Pancreas (tissue), 10 donors: ENCODE measurements around the gene DIP2A. TPM values are rescaled to one million over a fixed set of nuclear protein-coding genes. Genes with fewer than 3 reads are reported as not detected.
"Not testable (repeated sequence)": the region's sequence is repeated elsewhere in the genome, so short reads cannot be mapped to it uniquely, and the experiment has no call there.

Experiments
- ATAC-seq, 4 donors: fragments of 200-7000 bp; cut with Tn5 transposase; one replicate each; pipeline versions ENCODE4 v1.8.0 to v1.9.1; 2020; ENCODE audit warnings: mild to moderate bottlenecking in 4 of 4, moderate library complexity in 4 of 4
- DNase-seq, 6 donors: peaks; one replicate each; pipeline ENCODE4 v3.0.0-alpha.2; 2020
- FAIRE-seq: peaks from 2 replicates; lab custom pipeline; 2012; peaks lifted over from hg19 to GRCh38; lab: Jason Lieb, UNC
- H3K27ac ChIP-seq, 4 donors: fragments of 200-600 bp; sonication (generic); 1 replicate in 3 of 4; 2 replicates in 1 of 4; pipeline versions ENCODE4 v1.5.0 to v1.8.0; 2020
- H3K27me3 ChIP-seq, 4 donors: fragments of 200-600 bp; one replicate each; pipeline ENCODE4 v1.8.0; 2021
- H3K36me3 ChIP-seq, 3 donors: fragments of 200-600 bp; sonication (generic) in 1 of 3; one replicate each; pipeline versions ENCODE4 v1.5.0 to v1.8.0; 2020 to 2021
- H3K4me1 ChIP-seq, 3 donors: fragments of 200-600 bp; one replicate each; pipeline ENCODE4 v1.8.0; 2021
- H3K4me3 ChIP-seq, 4 donors: fragments of 200-600 bp; sonication (generic) in 2 of 4; one replicate each; pipeline versions ENCODE4 v1.5.0 to v1.8.0; 2020 to 2021
- H3K9me3 ChIP-seq, 4 donors: fragments of 200-600 bp; one replicate each; pipeline ENCODE4 v1.8.0; 2021
- CTCF ChIP-seq, 4 donors: fragments of 200-600 bp; sonication (generic) in 3 of 4; IDR thresholded peaks; one replicate each; pipeline versions ENCODE4 v1.5.0 to v1.8.0; 2021; ENCODE audit warnings: antibody characterized with exemption in 4 of 4
- WGBS, 2 donors: extraction: QIAGEN DNeasy Blood & Tissue Kit; methylation state at CpG; one replicate each; pipeline ENCODE4 v1.1.7; 2013; 5-methylcytosine and 5-hydroxymethylcytosine counted together
- intact Hi-C, 3 donors: fragments of 100-400 bp; cut with DNase I; formaldehyde crosslinking; loops; one replicate each; pipeline versions ENCODE4 v1.11.1 to v1.14.2; 2022
- polyA plus RNA-seq, 2 donors: library from polyadenylated mRNA; stranded (reverse); fragments of 200-250 nt; gene quantifications; one replicate each; pipeline ENCODE4 v1.2.3, GENCODE V29; 2013
- total RNA-seq, 6 donors: library from RNA; stranded (reverse); fragmentation: NEBNext Ultra II Directional in 4 of 6; extraction: Animal tissue kit (Norgen Biotek cat#: 25700) in 4 of 6; gene quantifications; one replicate each; pipeline versions ENCODE4 v1.2.1 to v1.2.4, GENCODE V29; 2021 to 2023
- donor health status: healthy with polysubstance abuse.
- donor health status: DM: no; HTN: no; CAD: no; lungs with moderate emphysema.
- donor health status: DM: no; HTN: no; CAD: no.
- donor health status: control.
- donor health status: control.
- donor health status: Bipolar disorder and iron deficiency.
- donor health status: DM: yes; HTN: yes; CAD: no.
- donor health status: DM: no; HTN: no; CAD: no.
- donor health status: DM: no; HTN: no; CAD: no.
- donor health status: DM: yes; HTN: yes; CAD: no.

DIP2A gene
- total and polyA plus RNA-seq, 8 donors, result 12.1 to 28.7 (median 18.4) TPM

GRCh38 chr21:46569081-46569480 is 110.4 kb downstream of the DIP2A start:
- H3K27ac ChIP-seq, result no peak overlapping the region
- DNase-seq (no peak), ATAC-seq (no peak), FAIRE-seq (no peak)
- H3K36me3 ChIP-seq, result peaks cover 0 to 37% (median 0%) of the 10 kb centered on the region in 3 donors
- 92 to 100% methylated on average over 1 of the region's 1 CpG for WGBS, 2 donors
- TF ChIP-seq CTCF (IDR thresholded peaks at IDR 0.05), result no peak
- intact Hi-C loops, result no loop called here
- no peaks in the 10 kb centered on the region for H3K4me1 ChIP-seq
- H3K27me3 ChIP-seq, result no peaks in the 10 kb centered on the region
- H3K9me3 ChIP-seq, result no peaks in the 10 kb centered on the region
- H3K4me3 ChIP-seq, result no peak overlapping the region

- Histone ChIP-seq H3K4me1 (no peaks in the 10 kb centered on the region), H3K27ac (no peak overlapping the region), H3K36me3 (peaks cover 0 to 37% (median 0%) of the 10 kb centered on the region in 3 donors), H3K9me3 (no peaks in the 10 kb centered on the region), H3K27me3 (no peaks in the 10 kb centered on the region), H3K4me3 (no peak overlapping the region)
- WGBS, 2 donors, result 65 to 77% methylated on average over 2 of the region's 2 CpGs
- no peak for DNase-seq
- ATAC-seq, result no peak
- TF ChIP-seq CTCF (IDR thresholded peaks at IDR 0.05), result no peak
- no peak for FAIRE-seq
- intact Hi-C loops, result no loop called here
These were observed 111.4 kb downstream of the DIP2A start for GRCh38 chr21:46570119-46570518.

GRCh38 chr21:46570631-46571030 is 111.9 kb downstream of the DIP2A start:
- Histone ChIP-seq H3K9me3 (no peaks in the 10 kb centered on the region), H3K27ac (no peak overlapping the region), H3K4me3 (no peak overlapping the region), H3K4me1 (no peaks in the 10 kb centered on the region), H3K36me3 (peaks cover 0 to 35% (median 0%) of the 10 kb centered on the region in 3 donors), H3K27me3 (no peaks in the 10 kb centered on the region)
- ATAC-seq (no peak), FAIRE-seq (no peak), DNase-seq (no peak)
- no peak for TF ChIP-seq CTCF (IDR thresholded peaks at IDR 0.05)
- intact Hi-C loops, result no loop called here

- H3K36me3 ChIP-seq, result peaks cover 0 to 13% (median 0%) of the 10 kb centered on the region in 3 donors
- FAIRE-seq, result no peak
- intact Hi-C loops, result no loop called here
- TF ChIP-seq CTCF (IDR thresholded peaks at IDR 0.05), result no peak
- 97 to 99% methylated on average over 1 of the region's 1 CpG for WGBS, 2 donors
- H3K27me3 ChIP-seq, result no peaks in the 10 kb centered on the region
- no peaks in the 10 kb centered on the region for H3K4me1 ChIP-seq
- no peak for DNase-seq
- no peak overlapping the region for H3K27ac ChIP-seq
- H3K4me3 ChIP-seq, result no peak overlapping the region
- no peak for ATAC-seq
- no peaks in the 10 kb centered on the region for H3K9me3 ChIP-seq
These were observed 114.2 kb downstream of the DIP2A start for GRCh38 chr21:46572850-46573249.

GRCh38 chr21:46577786-46578185 is 119.1 kb downstream of the DIP2A start:
- H3K4me3 ChIP-seq, H3K9me3 ChIP-seq, DNase-seq, H3K27ac ChIP-seq, intact Hi-C loops, H3K36me3 ChIP-seq, H3K27me3 ChIP-seq, FAIRE-seq, H3K4me1 ChIP-seq, ATAC-seq: not testable (repeated sequence)
- 91 to 95% methylated on average over 5 of the region's 5 CpGs for WGBS, 2 donors

- FAIRE-seq, ATAC-seq, H3K27ac ChIP-seq, intact Hi-C loops, H3K4me1 ChIP-seq, H3K9me3 ChIP-seq, DNase-seq, H3K27me3 ChIP-seq, H3K4me3 ChIP-seq, H3K36me3 ChIP-seq: not testable (repeated sequence)
- WGBS, 2 donors, result 95 to 98% methylated on average over 2 of the region's 2 CpGs
These were observed 120.7 kb downstream of the DIP2A start for GRCh38 chr21:46579394-46579793.
